NCI-H345 (cell line): ENCODE measurements around the gene DCTN5.
A peak's percentile ranks its signal among the peaks of the same experiment; 100 is the strongest.

ENCODE experiments used
- DNase-seq: peaks from one replicate; lab custom pipeline; 2025; lab: John Stamatoyannopoulos, UW

Gene DCTN5

DNA sequence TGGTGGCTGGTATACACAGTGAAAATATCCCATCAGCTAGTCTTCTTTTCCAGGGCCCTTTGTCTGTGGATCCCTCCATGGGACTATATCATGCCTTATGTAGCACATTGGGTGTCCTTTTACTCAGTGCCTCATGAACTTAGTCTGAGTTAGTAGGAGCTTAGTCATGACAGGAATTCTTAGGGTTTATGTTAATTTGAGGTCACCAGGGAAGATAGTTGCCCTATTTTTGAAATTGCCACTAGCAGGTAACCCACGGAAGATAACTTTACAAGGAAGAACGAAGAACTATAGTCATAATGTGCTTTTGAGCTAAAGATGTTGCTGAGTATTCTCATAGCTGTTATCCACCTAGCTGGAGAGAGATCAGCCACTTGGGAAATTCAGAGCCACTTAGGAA, 22.7 kb downstream of the DCTN5 start:
- DNase-seq = no peak

DNA sequence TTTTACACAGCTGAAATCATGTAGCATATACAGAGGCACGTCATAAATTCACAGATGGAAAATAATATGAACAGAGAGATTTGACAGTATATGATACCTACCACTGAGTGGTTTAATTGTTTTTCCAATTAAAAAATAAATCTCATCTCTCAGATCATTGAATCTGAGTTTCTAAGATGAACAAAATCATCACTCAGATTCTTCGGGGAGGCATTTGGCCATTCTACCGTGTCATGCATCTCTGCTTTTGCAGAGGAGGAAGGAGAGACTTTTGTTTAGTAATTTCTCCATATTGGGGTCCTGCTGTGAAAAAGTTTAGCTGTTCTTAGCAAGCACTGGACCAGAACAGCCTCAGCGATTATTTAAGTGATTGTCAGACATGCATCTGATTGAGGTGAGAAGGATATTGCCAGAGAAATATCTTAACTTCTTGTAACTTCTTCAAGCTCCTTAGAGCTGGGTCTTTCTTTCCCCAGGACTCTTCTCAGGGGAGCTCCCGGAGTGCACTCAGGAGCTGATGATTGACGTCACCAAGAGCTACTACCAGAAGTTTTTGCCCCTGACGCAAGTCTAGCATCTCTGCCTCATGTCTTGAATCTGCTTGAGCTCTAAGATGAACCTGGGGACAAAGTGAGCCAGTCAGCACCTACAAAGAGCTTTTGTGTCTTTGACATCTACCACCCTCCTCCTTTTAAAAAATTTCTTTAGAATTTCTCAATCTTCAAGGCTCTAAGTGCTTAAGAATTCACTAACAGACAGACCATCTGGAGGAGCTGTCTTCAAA, 25.5 kb downstream of the DCTN5 start:
- no peak for DNase-seq

DNA sequence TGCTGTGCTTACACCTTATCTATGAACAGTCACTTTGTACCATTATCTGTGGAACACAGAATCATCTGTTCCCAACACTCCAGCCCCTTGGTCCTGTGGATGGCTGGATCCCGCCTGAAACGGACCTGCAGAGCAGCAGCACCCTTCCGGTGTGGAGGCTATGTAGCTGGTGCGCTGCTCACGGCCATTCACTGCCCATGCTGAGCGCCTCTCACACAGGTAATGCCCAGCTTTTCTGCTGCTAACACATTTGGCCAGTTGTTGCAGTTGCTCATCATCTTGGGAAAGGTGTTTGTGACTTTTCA, 26.0 kb downstream of the DCTN5 start:
- DNase-seq = no peak

DNA sequence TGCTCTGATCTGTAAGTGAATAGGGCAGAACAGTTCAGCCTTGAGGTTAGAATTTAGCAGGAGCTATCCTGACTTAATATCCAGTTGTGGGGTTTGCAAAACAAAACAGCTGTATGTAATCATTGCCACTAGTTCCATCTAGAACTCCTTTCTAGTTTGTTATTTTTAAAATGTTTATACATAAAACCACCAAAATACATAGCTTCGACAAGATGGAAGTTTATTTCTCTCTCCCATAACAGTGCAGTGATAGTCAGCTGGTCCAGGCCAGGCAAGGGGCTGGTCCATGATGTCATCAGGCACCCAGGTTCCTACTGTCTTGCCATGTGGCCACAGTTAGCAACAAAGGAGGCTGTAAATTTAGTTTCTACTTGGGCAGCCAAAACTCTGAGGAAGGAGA, 27.0 kb downstream of the DCTN5 start:
- no peak for DNase-seq

DNA sequence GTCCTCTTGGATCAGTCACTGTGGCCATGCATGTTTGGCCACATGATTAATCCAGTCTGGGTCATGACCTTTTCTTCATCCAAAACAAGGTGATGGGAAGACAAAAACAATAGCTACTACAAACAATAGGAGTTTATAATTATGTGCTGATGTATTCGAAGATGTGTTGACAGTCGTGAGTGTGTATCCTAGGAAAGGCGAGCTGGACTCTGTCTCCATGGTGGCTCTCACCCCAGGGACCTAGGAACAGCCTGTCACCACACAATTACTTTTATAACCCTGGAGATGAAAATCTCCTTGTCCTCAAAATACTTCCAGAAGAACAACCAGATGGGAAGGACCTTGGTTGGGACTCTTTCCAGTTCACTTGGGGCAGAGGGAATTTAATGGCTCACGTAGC, 27.6 kb downstream of the DCTN5 start:
- DNase-seq = no peak

DNA sequence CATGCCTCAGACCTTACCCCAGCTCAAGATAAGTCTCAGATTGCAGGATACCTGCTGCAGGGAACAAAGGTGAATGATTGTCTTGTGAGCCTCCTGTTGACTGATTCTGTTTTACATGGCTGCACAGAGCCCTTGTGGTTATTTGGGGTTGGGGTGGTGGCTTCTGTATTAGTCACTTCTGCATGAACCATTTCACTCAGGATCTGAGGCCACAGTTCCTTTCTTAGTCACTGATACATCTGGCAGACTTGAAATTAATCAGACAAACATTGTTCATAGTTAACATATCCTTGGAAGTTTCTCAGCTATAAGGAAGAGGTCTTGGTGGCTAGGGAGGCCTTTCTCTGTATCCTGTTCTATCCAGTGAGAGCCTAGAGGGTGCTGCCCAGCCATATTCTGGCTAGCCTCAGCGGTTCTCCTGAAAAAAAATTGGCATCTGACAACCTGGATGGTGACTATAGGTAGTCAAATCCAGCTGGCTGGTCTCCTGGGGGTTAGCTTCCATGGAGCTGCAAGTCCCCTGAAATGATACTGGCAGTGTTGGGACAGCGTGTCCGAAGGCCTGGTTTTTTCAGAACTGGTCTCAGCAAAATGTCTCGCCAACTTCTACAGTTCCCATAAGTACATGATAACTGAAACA, 29.0 kb downstream of the DCTN5 start:
- DNase-seq = no peak

DNA sequence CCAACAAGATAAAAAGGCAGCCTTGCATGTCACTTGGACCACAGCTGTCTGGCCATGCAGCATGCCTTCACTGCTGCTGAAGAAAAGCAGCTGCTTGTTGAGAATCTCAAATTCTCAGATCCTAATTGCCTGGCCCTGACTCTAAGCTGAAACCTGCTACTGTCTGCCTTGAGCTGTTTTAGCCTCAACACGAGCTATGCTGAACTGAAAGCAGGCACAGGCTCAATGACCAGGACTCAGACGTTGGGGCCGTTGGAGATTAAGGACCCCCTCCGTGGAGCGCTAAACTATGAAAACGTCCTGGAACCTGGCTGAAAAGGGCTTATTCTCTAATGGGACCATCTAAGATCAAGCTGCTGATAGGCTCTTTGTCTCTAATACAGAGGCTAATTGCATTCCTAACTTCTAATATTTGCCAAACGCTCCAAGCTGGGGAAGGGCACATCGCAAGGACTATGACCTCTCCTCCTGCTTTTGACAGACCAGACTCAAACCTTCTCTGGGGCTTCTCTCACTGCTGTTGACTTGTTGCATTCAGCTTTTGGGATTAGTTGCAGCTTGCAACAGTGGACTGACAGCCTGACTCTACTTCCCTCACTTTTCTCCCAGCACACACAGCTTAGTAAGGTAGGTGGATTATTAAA, 32.8 kb downstream of the DCTN5 start:
- DNase-seq = no peak

DNA sequence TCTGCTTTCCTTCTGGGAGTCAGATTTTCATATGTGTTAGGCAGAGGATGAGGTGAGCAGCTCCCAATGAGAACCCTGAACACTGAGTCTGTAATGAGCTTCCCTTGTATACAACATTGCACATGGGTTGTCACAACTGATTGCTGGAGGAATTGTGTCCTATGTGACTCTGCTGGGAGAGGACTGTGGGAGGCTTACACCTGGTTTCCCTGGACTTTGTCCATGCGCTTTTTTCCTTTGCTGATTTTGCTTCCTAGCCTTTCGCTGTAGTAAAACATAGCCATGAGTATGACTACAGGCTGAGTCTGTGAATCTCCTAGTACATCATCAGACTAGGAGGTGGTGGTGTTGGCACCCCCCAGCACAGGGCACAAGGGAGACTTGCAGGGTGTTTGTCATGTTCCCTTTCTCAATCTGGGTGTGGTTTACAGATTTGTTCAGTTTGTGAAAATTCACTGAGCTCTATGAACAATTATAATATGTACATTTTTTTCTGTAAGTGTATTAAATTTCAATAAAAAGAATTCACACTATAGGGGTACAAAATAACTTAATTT, 35.7 kb downstream of the DCTN5 start:
- no peak for DNase-seq

DNA sequence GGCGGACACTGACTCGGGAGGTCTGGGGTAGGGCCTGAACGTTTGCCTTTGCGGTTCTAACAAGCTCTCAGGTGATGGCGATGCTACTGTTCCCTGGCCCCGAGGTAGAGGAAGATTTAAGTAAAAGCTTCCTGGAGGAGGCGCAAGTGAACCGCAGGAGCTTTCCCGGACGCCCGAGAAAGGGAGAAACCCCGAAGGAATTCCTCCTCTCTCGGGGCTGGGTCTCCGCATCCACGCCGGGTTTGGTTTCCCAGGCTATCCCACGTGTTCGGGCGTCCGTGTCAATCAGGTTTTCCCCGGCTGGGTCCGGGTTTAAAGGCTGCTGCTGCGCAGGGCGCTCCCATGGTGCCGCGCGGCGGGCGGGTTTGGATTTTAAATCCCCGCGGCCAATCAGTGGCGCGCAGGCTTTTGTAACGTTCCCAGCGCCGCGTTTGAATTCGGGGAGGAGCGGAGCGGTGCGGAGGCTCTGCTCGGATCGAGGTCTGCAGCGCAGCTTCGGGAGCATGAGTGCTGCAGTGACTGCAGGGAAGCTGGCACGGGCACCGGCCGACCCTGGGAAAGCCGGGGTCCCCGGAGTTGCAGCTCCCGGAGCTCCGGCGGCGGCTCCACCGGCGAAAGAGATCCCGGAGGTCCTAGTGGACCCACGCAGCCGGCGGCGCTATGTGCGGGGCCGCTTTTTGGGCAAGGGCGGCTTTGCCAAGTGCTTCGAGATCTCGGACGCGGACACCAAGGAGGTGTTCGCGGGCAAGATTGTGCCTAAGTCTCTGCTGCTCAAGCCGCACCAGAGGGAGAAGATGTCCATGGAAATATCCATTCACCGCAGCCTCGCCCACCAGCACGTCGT, 37.4 kb downstream of the DCTN5 start, which contains the start of gene PLK1:
Gene PLK1 (plus strand): TSS at position 460 of the 844 bp plus-strand sequence. CDS start 44 bp downstream, at position 504.
- peak; percentile 89 for DNase-seq

DNA sequence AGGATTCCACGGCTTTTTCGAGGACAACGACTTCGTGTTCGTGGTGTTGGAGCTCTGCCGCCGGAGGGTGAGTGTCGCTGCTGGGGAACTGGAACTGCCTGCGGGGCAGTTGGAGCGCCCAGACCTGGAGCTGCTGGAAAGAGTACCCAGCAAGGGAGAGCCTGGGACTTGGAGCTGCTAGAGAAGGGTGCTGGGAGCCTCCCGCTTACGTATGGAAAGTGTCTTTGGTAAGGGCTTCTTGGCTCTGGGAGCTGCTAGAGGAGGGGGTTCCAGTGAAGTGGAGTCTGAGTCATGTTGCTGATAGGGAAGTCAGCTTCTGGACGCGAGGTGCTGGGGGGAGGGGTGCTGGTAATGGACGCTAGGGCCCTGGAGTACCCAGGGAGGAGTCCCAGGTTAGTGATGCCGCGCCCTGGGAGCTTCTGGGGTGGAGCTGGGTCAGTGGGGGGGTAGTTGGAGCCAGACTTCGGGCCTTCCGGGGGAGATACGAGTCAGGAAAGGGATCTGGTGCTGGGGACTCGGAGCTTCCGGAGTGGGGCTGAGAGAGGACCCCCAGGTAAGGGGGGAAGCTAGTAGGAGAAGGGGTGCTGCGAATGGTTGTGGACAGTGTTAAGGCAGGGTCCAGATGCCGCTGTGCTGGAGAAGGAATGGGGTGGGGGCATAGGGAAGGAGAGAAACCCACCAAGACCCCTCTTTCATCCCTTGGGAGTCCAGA, 38.2 kb downstream of the DCTN5 start:
- DNase-seq = peak; percentile 19

DNA sequence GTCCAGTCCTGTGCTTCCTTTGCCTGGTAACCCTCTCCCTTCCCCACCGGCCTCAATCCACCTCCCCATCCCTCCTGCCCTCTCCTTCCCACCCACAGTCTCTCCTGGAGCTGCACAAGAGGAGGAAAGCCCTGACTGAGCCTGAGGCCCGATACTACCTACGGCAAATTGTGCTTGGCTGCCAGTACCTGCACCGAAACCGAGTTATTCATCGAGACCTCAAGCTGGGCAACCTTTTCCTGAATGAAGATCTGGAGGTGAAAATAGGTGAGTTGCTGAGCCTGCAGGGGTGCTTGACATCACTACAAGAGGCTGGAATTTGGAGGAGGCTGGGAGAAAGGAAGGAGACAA, 38.7 kb downstream of the DCTN5 start:
- no peak for DNase-seq

DNA sequence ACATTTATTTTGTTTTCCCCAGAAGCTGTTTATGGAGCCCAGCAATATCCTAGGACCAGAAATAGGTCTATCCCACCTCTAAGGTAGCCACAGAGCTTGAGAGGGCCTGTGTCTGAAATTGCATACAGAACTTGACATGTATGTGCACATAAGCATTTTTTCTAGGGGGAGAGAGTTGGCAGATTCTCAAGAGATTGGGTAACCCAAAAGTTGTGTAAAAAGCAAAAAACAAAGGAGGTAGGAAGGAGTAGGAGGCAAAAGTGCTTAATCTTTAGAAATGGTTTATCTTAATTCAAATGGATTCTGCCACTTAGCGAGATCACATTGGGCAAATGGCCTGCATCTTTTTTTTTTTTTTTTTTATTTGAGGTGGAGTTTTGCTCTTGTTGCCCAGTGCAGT, 40.9 kb downstream of the DCTN5 start:
- no peak for DNase-seq

DNA sequence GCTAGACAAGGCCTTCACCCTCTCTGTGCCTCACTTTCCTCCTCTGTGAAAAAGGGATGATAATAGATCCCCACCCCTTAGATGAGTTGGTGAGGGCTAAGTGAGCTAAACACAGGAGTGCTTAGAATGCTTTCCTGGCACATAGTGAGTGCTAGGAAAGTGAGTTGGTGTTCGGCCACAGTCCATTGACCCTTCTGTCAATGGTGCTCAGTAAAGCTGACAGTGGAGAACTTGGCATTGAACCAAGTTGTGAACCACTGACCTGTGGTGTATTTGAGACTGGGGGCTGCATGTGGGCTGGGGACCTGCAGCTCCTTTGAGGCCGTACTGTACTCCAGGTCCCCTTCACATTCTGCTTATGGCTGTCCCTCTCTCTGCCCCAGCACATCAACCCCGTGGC, 42.2 kb downstream of the DCTN5 start:
- no peak for DNase-seq

DNA sequence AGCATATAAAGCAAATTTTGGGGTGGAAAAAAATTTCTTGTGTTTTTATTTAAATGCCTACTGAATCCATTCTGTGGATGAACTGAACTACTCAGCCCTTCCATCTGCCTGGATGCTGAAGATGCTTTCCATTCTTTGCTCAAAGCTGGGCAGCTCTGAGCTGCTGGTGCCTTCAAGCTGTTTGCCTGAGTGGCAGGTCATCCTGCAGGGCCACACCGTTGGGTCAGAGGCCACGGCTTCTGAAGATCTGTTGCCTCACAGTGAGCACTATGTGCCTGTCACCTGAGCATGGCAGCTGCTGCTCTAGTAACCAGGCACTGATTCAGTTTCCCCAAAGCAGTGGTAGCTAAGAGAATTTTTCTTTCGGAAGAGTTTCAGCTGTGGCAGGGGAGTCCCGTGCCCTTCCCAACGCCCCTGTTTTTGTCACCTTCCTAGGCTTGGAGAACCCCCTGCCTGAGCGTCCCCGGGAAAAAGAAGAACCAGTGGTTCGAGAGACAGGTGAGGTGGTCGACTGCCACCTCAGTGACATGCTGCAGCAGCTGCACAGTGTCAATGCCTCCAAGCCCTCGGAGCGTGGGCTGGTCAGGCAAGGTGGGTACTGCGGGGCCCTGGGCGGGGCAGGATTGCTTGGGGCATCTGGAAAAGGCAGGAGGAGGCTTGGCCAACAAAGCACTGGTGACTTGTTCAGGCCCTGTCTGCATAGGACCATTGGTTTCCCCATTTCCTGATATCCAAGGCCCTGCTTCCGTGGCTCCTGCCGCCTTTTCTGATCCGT, 46.0 kb downstream of the DCTN5 start:
- no peak for DNase-seq

DNA sequence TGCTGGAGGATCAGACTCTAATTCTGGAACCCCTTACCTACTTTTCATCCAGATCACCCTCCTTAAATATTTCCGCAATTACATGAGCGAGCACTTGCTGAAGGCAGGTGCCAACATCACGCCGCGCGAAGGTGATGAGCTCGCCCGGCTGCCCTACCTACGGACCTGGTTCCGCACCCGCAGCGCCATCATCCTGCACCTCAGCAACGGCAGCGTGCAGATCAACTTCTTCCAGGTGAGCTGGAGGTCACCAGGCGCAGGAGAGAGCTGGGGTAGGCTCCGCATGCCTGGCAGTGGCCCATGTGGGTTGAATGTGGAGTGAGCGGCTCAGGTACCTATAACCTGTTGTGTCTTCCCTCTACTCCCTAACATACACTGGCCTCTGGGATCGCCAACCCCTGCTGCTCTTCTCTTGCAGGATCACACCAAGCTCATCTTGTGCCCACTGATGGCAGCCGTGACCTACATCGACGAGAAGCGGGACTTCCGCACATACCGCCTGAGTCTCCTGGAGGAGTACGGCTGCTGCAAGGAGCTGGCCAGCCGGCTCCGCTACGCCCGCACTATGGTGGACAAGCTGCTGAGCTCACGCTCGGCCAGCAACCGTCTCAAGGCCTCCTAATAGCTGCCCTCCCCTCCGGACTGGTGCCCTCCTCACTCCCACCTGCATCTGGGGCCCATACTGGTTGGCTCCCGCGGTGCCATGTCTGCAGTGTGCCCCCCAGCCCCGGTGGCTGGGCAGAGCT, 48.3 kb downstream of the DCTN5 start:
- DNase-seq = no peak

DNA sequence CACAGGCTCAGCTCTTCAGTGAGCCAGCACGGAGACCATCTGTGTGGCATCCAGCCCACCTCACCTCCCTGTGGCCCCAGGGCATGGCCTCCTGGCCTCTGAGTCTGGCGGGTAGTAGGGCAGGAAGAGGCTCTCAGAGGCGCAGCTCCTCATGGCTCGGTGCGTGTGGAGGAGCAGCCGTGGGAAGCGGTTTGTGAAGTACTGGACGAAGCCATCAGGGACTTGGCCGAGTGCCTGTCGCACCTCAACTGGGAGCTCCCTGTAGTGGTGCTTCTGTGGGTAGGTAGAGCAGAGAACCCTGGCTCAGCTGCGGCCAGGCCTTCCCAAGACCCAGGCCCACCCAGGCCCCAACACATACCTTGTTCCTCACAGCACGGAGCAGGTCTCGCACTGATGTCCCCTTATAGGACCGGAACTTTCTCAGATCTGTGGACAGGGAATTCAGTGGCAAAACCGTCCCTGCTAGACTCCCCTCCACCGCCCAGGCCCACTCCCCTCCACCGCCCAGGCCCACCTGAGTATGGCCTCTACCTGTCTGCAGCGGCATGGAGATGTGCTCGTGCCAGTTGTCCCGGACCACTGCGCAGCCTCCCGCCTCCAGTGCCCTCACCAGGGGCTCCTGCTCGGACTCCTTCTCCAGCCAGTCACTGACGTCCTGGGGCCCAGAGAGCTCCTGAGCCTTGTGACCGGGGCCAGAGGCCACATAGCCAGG, 49.7 kb downstream of the DCTN5 start:
- DNase-seq = no peak

DNA sequence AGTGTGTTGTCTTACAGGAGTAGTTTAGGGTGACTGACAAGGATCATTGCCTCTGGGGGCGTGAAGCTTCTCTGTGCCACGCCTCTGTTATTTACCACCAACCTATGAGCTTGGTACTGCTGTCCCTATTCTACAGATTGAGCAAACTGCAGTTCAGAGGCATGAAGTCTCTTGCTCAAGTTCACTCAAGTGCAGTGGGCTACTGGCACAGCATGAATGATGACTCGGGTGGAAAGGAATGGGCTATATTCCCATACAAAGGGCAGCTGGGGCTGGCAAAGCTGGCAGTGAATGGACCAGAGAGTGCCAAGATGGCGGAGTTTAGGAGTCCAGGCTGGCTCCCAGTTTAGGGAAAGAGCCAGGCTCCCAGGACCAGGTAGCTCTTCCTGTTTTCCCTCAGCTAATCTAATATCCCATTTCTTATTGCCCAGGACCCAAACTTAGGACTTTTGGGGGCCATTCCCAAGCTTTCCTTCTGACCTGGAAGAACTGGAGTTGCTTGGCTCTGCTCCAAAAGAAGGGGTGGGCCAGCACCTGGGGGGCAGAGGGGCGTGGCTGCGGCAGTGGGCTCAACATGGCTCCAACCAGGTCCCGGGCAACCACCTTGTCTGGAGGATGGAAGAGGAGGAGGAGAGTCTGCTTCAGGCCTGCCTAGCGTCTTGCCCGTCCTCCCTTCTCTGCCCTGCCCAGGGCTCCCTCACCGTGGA, 50.4 kb downstream of the DCTN5 start:
- no peak for DNase-seq

DNA sequence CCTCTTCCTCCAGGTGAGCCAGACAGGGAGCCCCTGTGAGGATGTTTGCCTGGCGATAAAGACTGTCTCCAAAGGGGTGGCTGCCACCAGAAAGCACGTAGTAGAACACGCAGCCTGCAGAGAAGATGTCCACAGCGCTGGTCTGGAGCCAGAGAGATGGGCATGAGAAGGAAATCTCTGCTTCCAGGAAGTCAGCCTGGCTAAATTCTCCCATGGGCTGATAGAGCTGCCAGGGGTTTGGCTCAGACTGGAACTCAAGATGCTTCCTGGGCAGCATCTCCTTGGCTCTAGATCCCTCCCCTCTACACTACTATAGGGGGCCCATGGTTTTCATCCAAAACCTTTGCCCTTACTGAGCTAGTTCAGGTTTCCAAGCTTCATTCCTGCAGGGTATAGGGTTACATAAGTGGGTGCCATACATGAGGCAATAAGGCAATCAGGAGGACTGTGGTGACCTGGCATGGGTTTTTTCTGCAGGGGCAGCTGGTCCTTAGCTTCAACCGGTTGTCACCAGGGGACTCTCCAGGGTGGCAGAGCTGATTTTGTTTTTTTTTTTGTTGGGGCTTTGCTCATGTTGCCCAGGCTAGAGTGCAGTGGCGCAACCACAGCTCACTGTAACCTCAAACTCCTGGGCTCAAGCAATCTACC, 51.0 kb downstream of the DCTN5 start:
- no peak for DNase-seq
